HG03097 (cell line): ENCODE measurements around the gene SLC24A3.

ENCODE experiments used
- ATAC-seq: cut with Tn5 transposase; IDR thresholded peaks from one replicate; pipeline ENCODE4 v1.9.1; 2021; ENCODE audit not compliant: unreplicated experiment, low FRiP score

The SLC24A3 gene

GRCh38 chr20:19448632-19449031 is 236.2 kb downstream of the SLC24A3 start:
- no peak for ATAC-seq

- ATAC-seq = no peak
Measured at GRCh38 chr20:19449051-19449450, 236.6 kb downstream of the SLC24A3 start.

- ATAC-seq = no peak
Measured at GRCh38 chr20:19451231-19451922, 238.9 kb downstream of the SLC24A3 start.

GRCh38 chr20:19451923-19452295 is 239.5 kb downstream of the SLC24A3 start:
- no peak for ATAC-seq

GRCh38 chr20:19453410-19453809 is 241.0 kb downstream of the SLC24A3 start:
- ATAC-seq = no peak

GRCh38 chr20:19453862-19454261 is 241.4 kb downstream of the SLC24A3 start:
- ATAC-seq = no peak

GRCh38 chr20:19456595-19457395 is 244.4 kb downstream of the SLC24A3 start:
- ATAC-seq = no peak

GRCh38 chr20:19457611-19458010 is 245.2 kb downstream of the SLC24A3 start:
- no peak for ATAC-seq

- no peak for ATAC-seq
Measured at GRCh38 chr20:19460386-19460785, 247.9 kb downstream of the SLC24A3 start.

- no peak for ATAC-seq
Measured at GRCh38 chr20:19462491-19462890, 250.0 kb downstream of the SLC24A3 start.

GRCh38 chr20:19463597-19463996 is 251.2 kb downstream of the SLC24A3 start:
- no peak for ATAC-seq

GRCh38 chr20:19465536-19465935 is 253.1 kb downstream of the SLC24A3 start:
- no peak for ATAC-seq

GRCh38 chr20:19466206-19466928 is 253.9 kb downstream of the SLC24A3 start:
- no peak for ATAC-seq

GRCh38 chr20:19473216-19473921 is 260.9 kb downstream of the SLC24A3 start:
- no peak for ATAC-seq

GRCh38 chr20:19473922-19474286 is 261.5 kb downstream of the SLC24A3 start:
- no peak for ATAC-seq

GRCh38 chr20:19478320-19478895 is 266.0 kb downstream of the SLC24A3 start:
- no peak for ATAC-seq

GRCh38 chr20:19482726-19483125 is 270.3 kb downstream of the SLC24A3 start:
- ATAC-seq = no peak

- ATAC-seq = no peak
Measured at GRCh38 chr20:19483309-19483708, 270.9 kb downstream of the SLC24A3 start.

- ATAC-seq = no peak
Measured at GRCh38 chr20:19486446-19486845, 274.0 kb downstream of the SLC24A3 start.

GRCh38 chr20:19487420-19487819 is 275.0 kb downstream of the SLC24A3 start:
- ATAC-seq = no peak

- ATAC-seq = no peak
Measured at GRCh38 chr20:19491241-19491640, 278.8 kb downstream of the SLC24A3 start.
